Chondrocyte (in vitro differentiated cells): Measurements from ENCODE around the gene NUMBL. TPM values are rescaled to one million over a fixed set of nuclear protein-coding genes. Genes with fewer than 3 reads are reported as not detected.
"Not testable (repeated sequence)": the region's sequence is repeated elsewhere in the genome, so short reads cannot be mapped to it uniquely, and the experiment has no call there.

Experiments
- DNase-seq: peaks from one replicate; pipeline ENCODE4 v3.0.0; 2021; ENCODE audit warnings: mixed read lengths, low spot score
- H3K27ac Mint-ChIP-seq: one replicate; pipeline ENCODE4 v1.8.0; 2021; ENCODE audit warnings: mild to moderate bottlenecking, moderate library complexity, mixed read lengths; ENCODE audit not compliant: unreplicated experiment
- H3K27me3 Mint-ChIP-seq: 2 replicates; pipeline ENCODE4 v1.8.0; 2021; ENCODE audit warnings: low read depth, mixed read lengths
- H3K36me3 Mint-ChIP-seq: 2 replicates; pipeline ENCODE4 v1.8.0; 2021; ENCODE audit warnings: low read depth, mixed read lengths
- H3K4me1 Mint-ChIP-seq: 2 replicates; pipeline ENCODE4 v1.8.0; 2021; ENCODE audit warnings: low read depth, mild to moderate bottlenecking, mixed read lengths
- H3K4me3 Mint-ChIP-seq: one replicate; pipeline ENCODE4 v1.8.0; 2021; ENCODE audit warnings: mild to moderate bottlenecking, moderate library complexity, mixed read lengths; ENCODE audit not compliant: unreplicated experiment
- H3K9me3 Mint-ChIP-seq: 2 replicates; pipeline ENCODE4 v1.8.0; 2021; ENCODE audit warnings: low read depth, mixed read lengths
- CTCF ChIP-seq: fragments of 200-600 bp; sonication (generic); IDR thresholded peaks from 2 replicates; pipeline ENCODE4 v1.5.0; 2021; ENCODE audit warnings: antibody characterized with exemption, mild to moderate bottlenecking, moderate library complexity
- total RNA-seq: library from RNA; stranded (reverse); gene quantifications from 3 replicates; pipeline ENCODE4 v1.2.1, GENCODE V29; 2021

Gene NUMBL
- total RNA-seq, 1 donor from 2014 or later: 121 TPM

GRCh38 chr19:40735013-40735771 lies 44.7 kb upstream of the NUMBL start:
- Mint-ChIP-seq H3K27ac (no peak overlapping the region), H3K4me3 (no peak overlapping the region)
- TF ChIP-seq CTCF: no peak

GRCh38 chr19:40733149-40733548 lies 42.7 kb upstream of the NUMBL start:
- H3K4me1 Mint-ChIP-seq: no peaks in the 10 kb centered on the region
- H3K36me3 Mint-ChIP-seq: peaks cover 43% of the 10 kb centered on the region
- H3K9me3 Mint-ChIP-seq: no peaks in the 10 kb centered on the region
- H3K27me3 Mint-ChIP-seq: no peaks in the 10 kb centered on the region
- no peak for TF ChIP-seq CTCF
- no peak for DNase-seq
- H3K4me3 Mint-ChIP-seq: no peak overlapping the region
- H3K27ac Mint-ChIP-seq: no peak overlapping the region

More at GRCh38 chr19:40735013-40735771, 44.7 kb upstream of the NUMBL start:
- Mint-ChIP-seq H3K27me3 (no peaks in the 10 kb centered on the region), H3K9me3 (no peaks in the 10 kb centered on the region), H3K36me3 (peaks cover 45% of the 10 kb centered on the region), H3K4me1 (no peaks in the 10 kb centered on the region)
- no peak for DNase-seq

GRCh38 chr19:40732304-40732703 lies 41.9 kb upstream of the NUMBL start:
- H3K27ac Mint-ChIP-seq, H3K4me1 Mint-ChIP-seq, H3K9me3 Mint-ChIP-seq, DNase-seq, H3K27me3 Mint-ChIP-seq, H3K4me3 Mint-ChIP-seq: not testable (repeated sequence)
- H3K36me3 Mint-ChIP-seq: peaks cover 43% of the 10 kb centered on the region

- H3K4me3 Mint-ChIP-seq, H3K27me3 Mint-ChIP-seq, DNase-seq, H3K4me1 Mint-ChIP-seq, H3K27ac Mint-ChIP-seq, H3K9me3 Mint-ChIP-seq: not testable (repeated sequence)
- H3K36me3 Mint-ChIP-seq: peaks cover 38% of the 10 kb centered on the region
These were observed 39.6 kb upstream of the NUMBL start for GRCh38 chr19:40730065-40730464.

GRCh38 chr19:40726279-40726678 lies 35.8 kb upstream of the NUMBL start:
- Mint-ChIP-seq H3K9me3 (no peaks in the 10 kb centered on the region), H3K27ac (no peak overlapping the region), H3K36me3 (peaks cover 32% of the 10 kb centered on the region), H3K27me3 (no peaks in the 10 kb centered on the region), H3K4me1 (peaks cover 17% of the 10 kb centered on the region), H3K4me3 (no peak overlapping the region)
- TF ChIP-seq CTCF: no peak
- DNase-seq: no peak

- no peak overlapping the region for H3K4me3 Mint-ChIP-seq
- no peaks in the 10 kb centered on the region for H3K27me3 Mint-ChIP-seq
- H3K36me3 Mint-ChIP-seq: peaks cover 29% of the 10 kb centered on the region
- DNase-seq: no peak
- H3K4me1 Mint-ChIP-seq: peaks cover 30% of the 10 kb centered on the region
- no peaks in the 10 kb centered on the region for H3K9me3 Mint-ChIP-seq
- no peak overlapping the region for H3K27ac Mint-ChIP-seq
- TF ChIP-seq CTCF: no peak
These were observed 34.4 kb upstream of the NUMBL start for GRCh38 chr19:40724855-40725254.
